Gastrocnemius medialis (tissue), 4 donors: ENCODE measurements around the gene TUBB. TPM values are rescaled to one million over a fixed set of nuclear protein-coding genes. Genes with fewer than 3 reads are reported as not detected.
"Not testable (repeated sequence)": the region's sequence is repeated elsewhere in the genome, so short reads cannot be mapped to it uniquely, and the experiment has no call there.

Experiments
- ATAC-seq, 2 donors: fragments of 150-250 bp; one replicate each; pipeline ENCODE4 v1.9.1; 2016
- DNase-seq, 2 donors: peaks; one replicate each; pipeline ENCODE4 v3.0.0-alpha.2; 2019
- H3K27ac ChIP-seq, 4 donors: fragments of 200-600 bp; sonication (generic); 1 replicate in 1 of 4; 2 replicates in 3 of 4; pipeline ENCODE4 v1.5.1; 2016 to 2018; ENCODE audit warnings: mild to moderate bottlenecking in 2 of 4, moderate library complexity in 1 of 4
- H3K27me3 ChIP-seq, 3 donors: fragments of 200-600 bp; sonication (generic) in 2 of 3; 1 replicate in 1 of 3; 2 replicates in 2 of 3; pipeline versions ENCODE4 v1.5.1 to v1.6.0; 2016 to 2019; ENCODE audit warnings: mild to moderate bottlenecking in 1 of 3, moderate library complexity in 1 of 3
- H3K36me3 ChIP-seq, 2 donors: fragments of 200-600 bp; sonication (generic) in 1 of 2; one replicate each; pipeline ENCODE4 v1.5.1; 2017 to 2018
- H3K4me1 ChIP-seq, 2 donors: fragments of 200-600 bp; sonication (generic) in 1 of 2; one replicate each; pipeline ENCODE4 v1.5.1; 2016 to 2017; ENCODE audit warnings: mild to moderate bottlenecking in 2 of 2
- H3K4me3 ChIP-seq, 4 donors: fragments of 200-600 bp; sonication (generic) in 3 of 4; 1 replicate in 1 of 4; 2 replicates in 3 of 4; pipeline ENCODE4 v1.5.1; 2016 to 2019; ENCODE audit warnings: mild to moderate bottlenecking in 2 of 4
- H3K9me3 ChIP-seq, 3 donors: fragments of 200-600 bp; sonication (generic) in 2 of 3; 1 replicate in 1 of 3; 2 replicates in 2 of 3; pipeline ENCODE4 v1.5.1; 2016 to 2019
- POLR2A ChIP-seq, 2 donors: fragments of 450-650 bp; IDR thresholded peaks; one replicate each; pipeline ENCODE4 v1.6.1; 2017; ENCODE audit warnings: antibody characterized with exemption in 2 of 2, mild to moderate bottlenecking in 2 of 2, moderate library complexity in 2 of 2
- in situ Hi-C, 4 donors: fragments of 200-750 bp; cut with MboI; loops; one replicate each; pipeline versions ENCODE4 v1.15.0 to v1.8.0; 2017; ENCODE audit warnings: low sequenced_read_pairs in 4 of 4
- intact Hi-C: fragments of 100-400 bp; cut with DNase I; formaldehyde crosslinking; loops from one replicate; pipeline ENCODE4 v1.15.1; 2023; ENCODE audit warnings: low total_unique reads
- total RNA-seq, 4 donors: library from RNA; depleted of rRNA; stranded (reverse); fragments of >200 nt; gene quantifications; one replicate each; pipeline versions ENCODE4 v1.1.0 to v1.2.3, GENCODE V29; 2016
- TF ChIP-seq, protein P1 (sequence below), 5 experiments: fragments of 450-650 bp in 3 of 5; fragments of 200-600 bp in 2 of 5; sonication (generic) in 2 of 5; IDR thresholded peaks in 4 of 5; conservative IDR thresholded peaks in 1 of 5; 1 replicate in 4 of 5; 2 replicates in 1 of 5; pipeline ENCODE4 v1.5.1; 2016 to 2019; ENCODE audit warnings: antibody characterized with exemption in 5 of 5, mild to moderate bottlenecking in 3 of 5, moderate library complexity in 3 of 5

Gene TUBB
- total RNA-seq, 4 donors from 2014 or later = 79.7 to 294 (median 193) TPM

DNA sequence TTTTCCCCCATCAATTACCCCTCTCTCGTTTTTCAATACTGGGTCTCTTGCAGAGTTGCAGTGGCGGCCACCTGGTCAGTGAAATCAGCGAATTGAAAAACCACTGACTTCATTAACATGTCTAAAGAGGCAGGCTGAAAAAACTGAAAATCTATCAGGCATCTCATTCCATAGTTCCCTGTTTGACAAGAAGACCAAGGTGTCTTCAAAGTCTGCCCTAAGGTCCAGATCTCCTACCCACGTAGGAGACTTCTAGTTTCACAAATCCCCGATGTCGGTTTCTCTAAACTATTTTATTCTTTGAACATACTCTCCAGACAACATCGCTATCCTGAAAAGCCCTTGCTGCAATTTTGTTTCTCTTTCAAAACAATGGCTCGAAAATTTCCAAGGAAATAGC is 796 bp upstream of the TUBB start:
- peaks cover 32 to 33% of the 10 kb centered on the region in 2 donors for H3K4me1 ChIP-seq
- no peaks in the 10 kb centered on the region for H3K9me3 ChIP-seq
- in situ Hi-C loops = no loop called here
- DNase-seq (no peak), ATAC-seq (no peak)
- intact Hi-C loops = loop anchor here (10.0 kb wide), 1 partner anchor 1475 kb away; the partner anchor contains the start of genes GPSM3 and PBX2
- TF ChIP-seq, protein P1, sequence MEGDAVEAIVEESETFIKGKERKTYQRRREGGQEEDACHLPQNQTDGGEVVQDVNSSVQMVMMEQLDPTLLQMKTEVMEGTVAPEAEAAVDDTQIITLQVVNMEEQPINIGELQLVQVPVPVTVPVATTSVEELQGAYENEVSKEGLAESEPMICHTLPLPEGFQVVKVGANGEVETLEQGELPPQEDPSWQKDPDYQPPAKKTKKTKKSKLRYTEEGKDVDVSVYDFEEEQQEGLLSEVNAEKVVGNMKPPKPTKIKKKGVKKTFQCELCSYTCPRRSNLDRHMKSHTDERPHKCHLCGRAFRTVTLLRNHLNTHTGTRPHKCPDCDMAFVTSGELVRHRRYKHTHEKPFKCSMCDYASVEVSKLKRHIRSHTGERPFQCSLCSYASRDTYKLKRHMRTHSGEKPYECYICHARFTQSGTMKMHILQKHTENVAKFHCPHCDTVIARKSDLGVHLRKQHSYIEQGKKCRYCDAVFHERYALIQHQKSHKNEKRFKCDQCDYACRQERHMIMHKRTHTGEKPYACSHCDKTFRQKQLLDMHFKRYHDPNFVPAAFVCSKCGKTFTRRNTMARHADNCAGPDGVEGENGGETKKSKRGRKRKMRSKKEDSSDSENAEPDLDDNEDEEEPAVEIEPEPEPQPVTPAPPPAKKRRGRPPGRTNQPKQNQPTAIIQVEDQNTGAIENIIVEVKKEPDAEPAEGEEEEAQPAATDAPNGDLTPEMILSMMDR (IDR thresholded peaks at IDR 0.05 in 4 of 5, conservative IDR thresholded peaks at IDR 0.05 in 1 of 5) = no peak
- no peak for TF ChIP-seq POLR2A (IDR thresholded peaks at IDR 0.05)
- H3K4me3 ChIP-seq = peak overlapping the region; percentile 52 to 99 (median 76)
- peaks cover 0 to 20% of the 10 kb centered on the region in 2 donors for H3K36me3 ChIP-seq
- peak overlapping the region; percentile 94 to 99 (median 97) for H3K27ac ChIP-seq
- H3K27me3 ChIP-seq = no peaks in the 10 kb centered on the region

DNA sequence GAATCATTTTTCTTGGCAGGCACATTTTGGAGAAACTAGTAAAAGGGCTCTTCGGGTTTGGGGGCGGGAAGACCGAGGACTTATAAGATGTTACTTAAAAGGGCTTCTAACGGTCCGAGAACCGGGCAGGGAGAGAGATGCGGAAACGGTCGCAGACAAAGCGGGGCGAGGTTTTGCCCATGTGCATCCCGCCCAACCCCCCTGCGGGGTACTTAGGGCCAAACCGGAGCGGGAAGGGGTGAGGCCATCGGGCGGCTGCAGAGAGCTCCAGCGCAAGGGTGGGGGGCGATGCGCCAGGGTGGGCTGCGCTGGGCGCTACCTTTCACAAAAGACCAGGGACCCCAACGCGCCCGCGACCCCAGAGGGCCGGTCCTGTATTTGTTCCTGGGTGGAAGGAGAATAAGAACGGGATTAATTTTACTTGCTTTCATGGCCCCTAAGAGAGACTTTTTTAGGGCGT is 616 bp downstream of the TUBB start:
- H3K4me1 ChIP-seq = peaks cover 32 to 33% of the 10 kb centered on the region in 2 donors
- ATAC-seq (peak; percentile 19 to 24), DNase-seq (peak; percentile 64 to 79)
- no peak for TF ChIP-seq POLR2A (IDR thresholded peaks at IDR 0.05)
- TF ChIP-seq, protein P1 (IDR thresholded peaks at IDR 0.05 in 4 of 5, conservative IDR thresholded peaks at IDR 0.05 in 1 of 5) = no peak
- peak overlapping the region; percentile 94 to 99 (median 97) for H3K27ac ChIP-seq
- in situ Hi-C loops = loop anchor here (5.0 kb wide), 2 partner anchors 38 to 43 kb away; no protein-coding TSS in a partner anchor
- H3K9me3 ChIP-seq = no peaks in the 10 kb centered on the region
- no peaks in the 10 kb centered on the region for H3K27me3 ChIP-seq
- intact Hi-C loops = loop anchor here (1.0 to 2.0 kb wide), 3 partner anchors 22 to 150 kb away; partner anchors contain the start of genes ABCF1, FLOT1, MRPS18B and PPP1R10
- H3K36me3 ChIP-seq = peaks cover 0 to 31% of the 10 kb centered on the region in 2 donors
- peak overlapping the region; percentile 68 to 99 (median 81) for H3K4me3 ChIP-seq

DNA sequence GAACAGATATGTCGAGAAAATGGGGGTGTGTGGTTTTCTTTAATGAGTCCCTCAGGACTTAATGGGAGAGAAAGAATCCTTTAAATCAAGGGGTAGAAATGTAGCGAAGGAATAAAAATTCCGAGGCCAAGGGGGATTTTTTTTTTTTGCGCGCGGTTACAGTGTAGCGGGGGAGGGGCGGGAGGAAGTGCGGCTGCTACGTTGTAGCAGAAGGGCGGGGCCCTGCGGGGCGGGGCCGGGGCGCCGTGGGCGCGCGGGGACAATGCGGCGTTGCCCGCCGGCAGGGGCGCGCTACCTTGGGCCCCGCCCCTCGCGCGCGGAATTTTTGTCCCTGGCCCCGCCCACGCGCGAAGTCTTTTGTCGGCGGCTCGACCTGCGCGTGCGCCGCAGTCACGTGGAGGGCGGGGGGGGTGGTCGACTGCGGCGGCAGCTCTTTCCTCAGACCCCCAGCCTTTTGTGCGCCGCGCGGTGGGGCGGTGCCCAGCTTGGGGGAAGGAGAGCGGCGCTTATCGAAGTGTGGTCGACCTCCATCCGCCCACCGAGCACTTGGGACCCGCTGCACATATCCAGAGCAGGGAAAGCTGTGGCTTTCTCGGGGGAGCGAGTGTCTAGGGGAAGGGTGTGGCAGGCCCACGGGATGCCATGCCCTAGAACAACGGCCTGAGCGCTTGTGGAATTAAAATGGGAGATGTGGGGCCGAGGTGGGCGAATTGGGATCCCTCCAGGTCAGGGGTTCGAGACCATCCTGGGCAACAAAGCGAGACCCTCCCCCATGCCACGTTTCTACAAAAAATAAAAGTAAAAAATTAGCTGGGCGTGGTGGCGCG is 1.3 kb downstream of the TUBB start:
- Histone ChIP-seq H3K4me1 (peaks cover 30% of the 10 kb centered on the region in 2 donors), H3K27me3 (no peaks in the 10 kb centered on the region), H3K36me3 (peaks cover 0 to 37% of the 10 kb centered on the region in 2 donors), H3K9me3 (no peaks in the 10 kb centered on the region), H3K27ac (peak overlapping the region; percentile 94 to 99 (median 97)), H3K4me3 (peak overlapping the region; percentile 68 to 99 (median 81))
- intact Hi-C loops (loop anchor here (1.0 to 2.0 kb wide), 3 partner anchors 21 to 151 kb away; partner anchors contain the start of genes ABCF1 and FLOT1), in situ Hi-C loops (loop anchor here (5.0 kb wide), 2 partner anchors 39 to 44 kb away; no protein-coding TSS in a partner anchor)
- peak; percentile 80 to 88 for DNase-seq
- ATAC-seq = peak; percentile 45 to 46
- peak; percentile 39 to 40 for TF ChIP-seq POLR2A (IDR thresholded peaks at IDR 0.05)
- TF ChIP-seq, protein P1 (IDR thresholded peaks at IDR 0.05 in 4 of 5, conservative IDR thresholded peaks at IDR 0.05 in 1 of 5) = peak; percentile 34 to 75 (median 52)

DNA sequence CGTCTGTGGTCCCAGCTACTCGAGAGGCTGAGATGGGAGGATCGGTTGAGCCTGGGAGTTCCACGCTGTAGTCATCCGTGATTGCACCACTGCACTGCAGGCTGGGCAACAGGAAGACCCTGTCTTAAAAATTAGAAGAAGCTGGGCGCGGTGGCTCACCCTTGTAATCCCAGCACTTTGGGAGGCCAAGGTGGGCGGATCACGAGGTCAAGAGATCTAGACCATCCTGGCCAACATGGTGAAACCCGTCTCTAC is 1.8 kb downstream of the TUBB start:
- H3K27me3 ChIP-seq, ATAC-seq, H3K9me3 ChIP-seq: not testable (repeated sequence)
- peak in 1 of 2 donors; percentile 49 for DNase-seq
- intact Hi-C loops = loop anchor here (1.0 kb wide), 1 partner anchor 43 kb away; no protein-coding TSS in a partner anchor
- peaks cover 26% of the 10 kb centered on the region in 2 donors for H3K4me1 ChIP-seq
- H3K4me3 ChIP-seq = peak overlapping the region; percentile 67 to 99 (median 76)
- H3K27ac ChIP-seq = peak overlapping the region; percentile 94 to 99 (median 97)
- H3K36me3 ChIP-seq = peaks cover 0 to 40% of the 10 kb centered on the region in 2 donors
- in situ Hi-C loops = loop anchor here (5.0 kb wide), 2 partner anchors 40 to 45 kb away; no protein-coding TSS in a partner anchor
